Mesendoderm (in vitro differentiated cells): Measurements from ENCODE around the gene PDSS2.

ENCODE experiments used
- DNase-seq: peaks from one replicate; pipeline ENCODE4 v3.0.0; 2013
- H2AK5ac ChIP-seq: 2 replicates; pipeline ENCODE4 v1.6.1; 2013; ENCODE audit warnings: low read length, inconsistent platforms
- H2BK120ac ChIP-seq: 2 replicates; pipeline ENCODE4 v1.6.1; 2013; ENCODE audit warnings: low read depth, mild to moderate bottlenecking, low read length, moderate library complexity, mixed read lengths
- H2BK15ac ChIP-seq: replicated peaks from 2 replicates; pipeline ENCODE4 v1.6.1; 2013; ENCODE audit warnings: low read depth, mild to moderate bottlenecking, moderate library complexity
- H2BK5ac ChIP-seq: 2 replicates; pipeline ENCODE4 v1.6.1; 2013; ENCODE audit warnings: low read length, inconsistent platforms
- H3K18ac ChIP-seq: 2 replicates; pipeline ENCODE4 v1.6.1; 2013; ENCODE audit warnings: mild to moderate bottlenecking, low read length, mixed read lengths
- H3K23ac ChIP-seq: one replicate; pipeline ENCODE4 v1.6.1; 2013; ENCODE audit warnings: low read length
- H3K27ac ChIP-seq: 2 replicates; pipeline ENCODE4 v1.5.1; 2013; ENCODE audit warnings: low read depth, mild to moderate bottlenecking, inconsistent platforms, low read length, moderate library complexity
- H3K27me3 ChIP-seq: 2 replicates; pipeline ENCODE4 v1.6.1; 2013; ENCODE audit warnings: low read length, control low read depth, mild to moderate bottlenecking, inconsistent platforms; ENCODE audit not compliant: insufficient read depth, poor library complexity
- H3K36me3 ChIP-seq: 2 replicates; pipeline ENCODE4 v1.6.1; 2013; ENCODE audit warnings: low read length, inconsistent platforms; ENCODE audit not compliant: control insufficient read depth, insufficient read depth
- H3K4ac ChIP-seq: one replicate; pipeline ENCODE4 v1.6.1; 2013; ENCODE audit warnings: low read depth, mild to moderate bottlenecking, low read length, moderate library complexity
- H3K4me1 ChIP-seq: 2 replicates; pipeline ENCODE4 v1.6.1; 2013; ENCODE audit warnings: low read depth, low read length, inconsistent platforms; ENCODE audit not compliant: control insufficient read depth
- H3K4me2 ChIP-seq: 2 replicates; pipeline ENCODE4 v1.6.1; 2013; ENCODE audit warnings: low read length
- H3K4me3 ChIP-seq: 2 replicates; pipeline ENCODE4 v1.5.1; 2013; ENCODE audit warnings: mild to moderate bottlenecking, low read length
- H3K56ac ChIP-seq: one replicate; pipeline ENCODE4 v1.6.1; 2013; ENCODE audit warnings: low read length
- H3K79me1 ChIP-seq: 2 replicates; pipeline ENCODE4 v1.6.1; 2013; ENCODE audit warnings: low read length, inconsistent platforms
- H3K79me2 ChIP-seq: 2 replicates; pipeline ENCODE4 v1.6.1; 2013; ENCODE audit warnings: mild to moderate bottlenecking, low read length; ENCODE audit not compliant: control insufficient read depth, insufficient read depth
- H3K9ac ChIP-seq: 2 replicates; pipeline ENCODE4 v1.6.1; 2013; ENCODE audit warnings: low read length, inconsistent platforms
- H4K5ac ChIP-seq: one replicate; pipeline ENCODE4 v1.6.1; 2013; ENCODE audit warnings: low read length
- H4K8ac ChIP-seq: one replicate; pipeline ENCODE4 v1.6.1; 2013; ENCODE audit warnings: low read depth, mild to moderate bottlenecking, control low read depth, low read length, moderate library complexity
- WGBS: extraction: QIAGEN DNeasy Blood & Tissue Kit; methylation state at CpG from one replicate; pipeline ENCODE4 v1.1.7; 2013; ENCODE audit warnings: low lambda C conversion rate, missing lambda C conversion rate; ENCODE audit not compliant: insufficient coverage; ENCODE audit errors: extremely low coverage; 5-methylcytosine and 5-hydroxymethylcytosine counted together

Gene PDSS2

DNA sequence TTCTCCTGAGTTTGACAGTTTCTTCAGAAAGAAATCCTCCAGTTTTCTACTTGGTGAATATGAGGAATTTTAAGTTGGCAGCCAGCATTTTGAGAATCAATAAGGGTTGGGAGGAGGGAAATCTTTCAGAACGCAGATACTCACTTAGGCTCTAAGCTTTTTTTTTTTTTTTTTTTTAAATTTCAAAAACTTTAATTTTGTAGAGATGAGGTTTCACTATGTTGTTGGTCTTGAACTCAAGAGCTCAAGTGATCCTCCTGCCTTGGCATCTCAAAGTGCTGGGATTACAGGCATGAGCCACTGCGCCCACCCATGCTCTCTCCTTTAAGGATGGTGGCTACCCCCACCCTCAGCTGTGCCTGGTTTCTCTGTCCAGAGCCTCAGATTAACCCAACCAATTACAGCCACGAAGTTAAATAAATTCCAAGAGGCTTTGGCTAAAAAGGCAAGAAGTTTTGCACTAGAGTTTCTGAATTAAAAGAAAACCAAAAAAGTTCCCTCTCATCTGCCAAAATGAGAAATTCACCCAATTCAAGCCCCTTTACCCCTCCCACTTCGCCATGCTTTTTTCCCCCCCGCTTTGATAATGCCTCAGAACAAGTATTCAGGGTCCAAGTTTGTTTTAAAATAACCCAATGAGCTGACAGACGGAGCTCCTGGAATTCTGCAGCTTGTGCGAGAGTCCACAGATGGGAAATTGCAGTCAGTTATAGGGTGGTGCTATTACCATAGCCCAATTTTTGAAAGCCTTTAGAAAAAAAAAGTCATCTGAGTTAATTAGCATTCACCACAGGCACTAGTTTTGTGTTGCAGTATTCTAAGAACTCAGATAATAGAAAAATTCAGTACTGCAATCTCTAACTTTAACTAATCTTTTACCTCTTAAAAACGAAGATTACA lies 249.7 kb downstream of the PDSS2 start:
- WGBS: no CpG with 5 or more reads among the region's 8 CpGs

DNA sequence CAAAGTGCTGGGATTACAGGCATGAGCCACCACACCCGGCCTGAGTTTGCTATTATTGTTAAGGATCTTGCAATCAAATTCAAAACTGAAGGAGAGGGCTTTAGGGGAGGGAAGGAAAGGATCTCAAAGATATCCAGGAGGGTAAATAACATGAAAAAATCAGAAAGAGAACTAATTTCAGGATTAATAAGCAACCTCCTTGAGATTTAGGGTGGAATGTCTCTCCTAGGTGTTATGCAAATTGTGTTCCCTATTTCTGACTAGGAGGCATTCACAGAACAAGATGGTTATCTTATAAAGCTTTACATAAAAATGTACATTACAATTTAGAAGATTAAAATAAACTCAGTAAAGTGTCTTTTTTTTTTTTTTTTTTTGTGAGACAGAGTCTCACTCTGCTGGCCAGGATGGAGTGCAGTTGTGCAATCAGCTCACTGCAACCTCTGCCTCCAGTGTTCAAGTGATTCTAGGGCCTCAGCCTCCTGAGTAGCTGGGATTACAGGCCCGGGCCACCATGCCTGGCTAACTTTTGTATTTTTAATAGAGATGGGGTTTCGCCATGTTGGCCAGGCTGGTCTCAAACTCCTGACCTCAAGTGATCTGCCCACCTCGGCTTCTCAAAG lies 252.0 kb downstream of the PDSS2 start:
- no peak overlapping the region for H2BK5ac ChIP-seq
- no peak overlapping the region for H3K4ac ChIP-seq
- H2BK15ac ChIP-seq: no peak overlapping the region
- no peaks in the 10 kb centered on the region for H3K27me3 ChIP-seq
- no peak overlapping the region for H3K4me3 ChIP-seq
- no peak overlapping the region for H2BK120ac ChIP-seq
- H3K4me1 ChIP-seq: peaks cover 2% of the 10 kb centered on the region
- no peak overlapping the region for H3K27ac ChIP-seq
- H3K18ac ChIP-seq: no peak overlapping the region
- no peaks in the 10 kb centered on the region for H3K79me1 ChIP-seq
- H3K56ac ChIP-seq: no peak overlapping the region
- no peaks in the 10 kb centered on the region for H3K79me2 ChIP-seq
- H4K8ac ChIP-seq: no peak overlapping the region
- no peaks in the 10 kb centered on the region for H3K36me3 ChIP-seq
- H3K23ac ChIP-seq: no peak overlapping the region
- no CpG with 5 or more reads among the region's 4 CpGs for WGBS
- H4K5ac ChIP-seq: no peak overlapping the region
- no peak overlapping the region for H3K9ac ChIP-seq
- DNase-seq: no peak
- no peak overlapping the region for H3K4me2 ChIP-seq
- H2AK5ac ChIP-seq: no peak overlapping the region

More for the DNA sequence above, 249.7 kb downstream of the PDSS2 start:
- H3K56ac ChIP-seq: no peak overlapping the region
- H3K4me1 ChIP-seq: peaks cover 2% of the 10 kb centered on the region
- H3K36me3 ChIP-seq: no peaks in the 10 kb centered on the region
- H3K4me2 ChIP-seq: no peak overlapping the region
- H3K23ac ChIP-seq: no peak overlapping the region
- H2BK5ac ChIP-seq: no peak overlapping the region
- H3K4ac ChIP-seq: no peak overlapping the region
- no peak overlapping the region for H2AK5ac ChIP-seq
- no peak overlapping the region for H3K9ac ChIP-seq
- no peaks in the 10 kb centered on the region for H3K27me3 ChIP-seq
- no peak overlapping the region for H4K8ac ChIP-seq
- no peak for DNase-seq
- H3K4me3 ChIP-seq: no peak overlapping the region
- no peak overlapping the region for H2BK15ac ChIP-seq
- H3K79me2 ChIP-seq: no peaks in the 10 kb centered on the region
- no peak overlapping the region for H3K18ac ChIP-seq
- no peak overlapping the region for H4K5ac ChIP-seq
- no peaks in the 10 kb centered on the region for H3K79me1 ChIP-seq
- no peak overlapping the region for H2BK120ac ChIP-seq
- H3K27ac ChIP-seq: no peak overlapping the region

DNA sequence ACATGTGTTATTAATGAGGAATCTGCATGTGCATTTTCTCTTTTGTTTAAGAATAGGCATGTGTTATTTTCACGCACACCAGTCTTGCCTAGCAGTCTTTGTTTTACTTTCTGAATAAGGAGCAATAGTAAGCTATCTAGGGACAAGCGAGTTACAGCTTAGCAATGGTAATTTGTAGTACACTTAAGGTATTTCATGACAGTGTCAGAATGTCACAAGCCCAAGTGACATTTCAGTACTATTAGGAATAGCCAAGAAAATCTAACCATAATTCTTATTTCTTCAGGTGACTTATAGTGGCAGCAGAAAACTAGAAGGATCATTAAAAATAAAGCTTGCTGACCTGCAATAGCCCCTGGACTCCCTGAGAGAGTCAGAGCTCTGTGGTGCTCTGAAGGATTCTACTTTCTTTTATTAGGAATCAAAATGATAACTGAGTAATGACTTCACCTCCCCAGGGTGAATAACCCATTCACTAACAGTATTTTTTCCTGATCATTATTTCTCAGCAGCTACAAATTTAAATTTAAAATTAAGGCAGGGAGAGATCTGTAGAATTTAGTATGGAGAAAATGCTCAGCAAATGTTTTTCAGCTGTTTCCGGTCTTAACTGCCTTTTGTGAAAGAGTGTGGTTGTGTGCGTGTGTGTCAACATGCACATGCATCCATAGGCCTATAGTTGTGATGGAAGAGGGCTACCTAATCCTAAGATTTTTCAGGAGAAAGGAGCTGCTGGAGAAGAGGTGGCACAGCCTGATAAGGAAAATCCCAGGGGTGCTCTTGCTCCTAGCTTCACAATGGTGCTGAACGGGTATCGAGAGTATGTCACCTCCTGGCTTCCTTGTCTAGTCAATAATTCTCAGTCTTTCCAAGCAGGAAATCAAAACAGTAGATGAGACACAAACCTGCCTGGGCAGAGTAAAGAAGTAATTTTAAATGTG lies 254.0 kb downstream of the PDSS2 start:
- H3K56ac ChIP-seq: no peak overlapping the region
- H3K79me2 ChIP-seq: no peaks in the 10 kb centered on the region
- no peak overlapping the region for H4K5ac ChIP-seq
- H3K18ac ChIP-seq: no peak overlapping the region
- peaks cover 2% of the 10 kb centered on the region for H3K4me1 ChIP-seq
- H4K8ac ChIP-seq: no peak overlapping the region
- H3K4me2 ChIP-seq: no peak overlapping the region
- H2AK5ac ChIP-seq: no peak overlapping the region
- no peak overlapping the region for H2BK15ac ChIP-seq
- no CpG with 5 or more reads among the region's 6 CpGs for WGBS
- no peak overlapping the region for H3K4ac ChIP-seq
- no peak overlapping the region for H2BK120ac ChIP-seq
- no peaks in the 10 kb centered on the region for H3K27me3 ChIP-seq
- H3K9ac ChIP-seq: no peak overlapping the region
- H3K36me3 ChIP-seq: no peaks in the 10 kb centered on the region
- H3K4me3 ChIP-seq: no peak overlapping the region
- no peak for DNase-seq
- H3K79me1 ChIP-seq: no peaks in the 10 kb centered on the region
- H3K23ac ChIP-seq: no peak overlapping the region
- no peak overlapping the region for H2BK5ac ChIP-seq
- no peak overlapping the region for H3K27ac ChIP-seq

DNA sequence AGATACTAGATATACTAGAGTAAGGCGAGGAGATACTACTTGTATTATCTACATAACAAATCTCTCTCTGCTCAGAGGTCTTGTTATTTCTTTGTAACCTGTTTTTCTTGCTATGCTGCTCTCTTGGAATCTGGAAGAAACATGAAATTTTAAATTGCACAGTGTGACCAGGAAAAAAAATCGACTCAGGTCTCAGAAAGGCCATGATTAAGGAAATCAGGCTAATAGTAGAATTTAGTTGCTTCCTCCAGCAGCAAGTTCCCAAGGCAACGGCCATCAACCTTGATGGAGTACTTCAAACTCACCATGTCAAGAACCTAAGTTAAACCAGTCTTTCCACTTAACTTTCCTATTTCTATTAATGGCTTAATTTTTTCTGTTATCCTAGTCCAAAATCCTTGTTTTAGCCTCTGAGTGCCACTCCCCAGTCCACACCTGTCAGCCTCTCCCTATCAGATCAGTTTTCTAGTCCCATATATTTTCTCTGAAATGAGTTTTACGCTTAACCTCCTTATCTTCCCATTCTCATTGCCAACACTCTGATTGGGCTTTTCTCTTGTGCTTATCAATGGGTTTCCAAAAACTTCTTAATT lies 256.4 kb downstream of the PDSS2 start:
- Histone ChIP-seq H3K27ac (no peak overlapping the region), H3K18ac (no peak overlapping the region), H3K79me1 (no peaks in the 10 kb centered on the region), H3K23ac (no peak overlapping the region), H3K56ac (no peak overlapping the region), H2BK120ac (no peak overlapping the region), H2AK5ac (no peak overlapping the region), H2BK5ac (no peak overlapping the region), H3K27me3 (no peaks in the 10 kb centered on the region), H4K8ac (no peak overlapping the region), H3K4me1 (no peaks in the 10 kb centered on the region), H3K4me3 (no peak overlapping the region), H3K79me2 (no peaks in the 10 kb centered on the region), H3K36me3 (no peaks in the 10 kb centered on the region), H4K5ac (no peak overlapping the region), H3K4me2 (no peak overlapping the region), H3K9ac (no peak overlapping the region), H3K4ac (no peak overlapping the region), H2BK15ac (no peak overlapping the region)
- no CpG with 5 or more reads among the region's 4 CpGs for WGBS
- no peak for DNase-seq

DNA sequence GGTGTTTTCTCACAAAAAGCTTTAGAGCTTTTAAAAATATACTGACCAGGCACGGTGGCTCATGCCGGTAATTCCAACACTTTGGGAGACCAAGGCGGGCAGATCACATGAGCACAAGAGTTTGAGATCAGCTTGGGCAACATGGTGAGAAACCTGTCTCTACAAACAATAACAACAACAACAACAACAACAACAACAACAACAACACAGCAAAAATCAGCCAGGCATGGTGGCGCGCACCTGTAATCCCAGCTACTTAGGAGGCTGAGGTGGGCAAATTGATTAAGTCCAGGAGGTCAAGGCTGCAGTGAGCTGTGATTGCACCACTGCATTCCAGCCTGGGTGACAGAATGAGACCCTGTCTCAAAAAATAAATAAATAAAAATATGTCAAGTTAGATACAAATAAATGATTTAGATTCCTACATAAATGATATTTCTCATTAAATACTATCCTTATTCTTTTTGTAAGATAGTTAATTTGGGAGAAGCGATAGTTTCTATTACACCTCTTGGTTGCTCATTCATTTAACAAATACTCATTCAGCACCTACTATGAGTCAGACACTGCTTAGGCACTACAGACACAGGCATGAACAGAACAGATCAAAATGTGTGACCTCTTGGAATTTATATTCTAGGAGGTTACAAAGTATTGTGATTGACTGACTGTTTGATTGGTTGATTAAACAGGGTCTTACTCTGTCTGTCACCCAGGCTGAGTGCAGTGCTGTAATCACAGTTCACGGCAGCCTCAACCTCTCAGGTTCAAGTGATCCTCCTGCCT lies 260.5 kb downstream of the PDSS2 start:
- H3K23ac ChIP-seq: no peak overlapping the region
- no peaks in the 10 kb centered on the region for H3K79me2 ChIP-seq
- no peak for DNase-seq
- no peak overlapping the region for H2BK15ac ChIP-seq
- H2BK5ac ChIP-seq: no peak overlapping the region
- no peak overlapping the region for H3K4me2 ChIP-seq
- no peaks in the 10 kb centered on the region for H3K79me1 ChIP-seq
- H3K4me3 ChIP-seq: no peak overlapping the region
- no peak overlapping the region for H3K18ac ChIP-seq
- no peak overlapping the region for H3K56ac ChIP-seq
- H3K9ac ChIP-seq: no peak overlapping the region
- H3K4me1 ChIP-seq: no peaks in the 10 kb centered on the region
- no peaks in the 10 kb centered on the region for H3K27me3 ChIP-seq
- H3K4ac ChIP-seq: no peak overlapping the region
- H4K5ac ChIP-seq: no peak overlapping the region
- no CpG with 5 or more reads among the region's 7 CpGs for WGBS
- H3K27ac ChIP-seq: no peak overlapping the region
- no peak overlapping the region for H4K8ac ChIP-seq
- no peak overlapping the region for H2AK5ac ChIP-seq
- H3K36me3 ChIP-seq: no peaks in the 10 kb centered on the region
- no peak overlapping the region for H2BK120ac ChIP-seq
